Measurements from ENCODE around the gene GNAZ.

- TF ChIP-seq CTCF (IDR thresholded peaks at IDR 0.05) (no peak), POLR2AphosphoS5 (IDR thresholded peaks at IDR 0.05) (no peak), POLR2A (IDR thresholded peaks at IDR 0.05) (no peak)
Measured at GRCh38 chr22:23089633-23090456, 19.5 kb downstream of the GNAZ start.

Measured in stomach (tissue), 4 donors.